CMK (cell line): ENCODE data around the gene CATSPER1.
A peak's percentile ranks its signal among the peaks of the same experiment; 100 is the strongest.

Experiments used
- DNase-seq: peaks from one replicate; pipeline ENCODE4 v3.0.0-alpha.2; 2010; ENCODE audit warnings: low read depth

The CATSPER1 gene

GRCh38 chr11:66002648-66003225 lies 23.5 kb downstream of the CATSPER1 start:
- no peak for DNase-seq

- DNase-seq: peak; percentile 100
Observed at GRCh38 chr11:66001942-66002647, 24.2 kb downstream of the CATSPER1 start, which contains the start of the genes BANF1 and EIF1AD. TSS of gene BANF1 (plus strand) at chr11:66002503. CDS start at chr11:66003251, 748 bp downstream. TSS of gene EIF1AD (minus strand) at chr11:66002157. CDS start at chr11:66000389, 1,768 bp downstream.

- DNase-seq: no peak
Observed at GRCh38 chr11:65997286-65997685, 29.0 kb downstream of the CATSPER1 start.

GRCh38 chr11:65992056-65992455 lies 34.2 kb downstream of the CATSPER1 start:
- no peak for DNase-seq

GRCh38 chr11:65988791-65989592 lies 37.3 kb downstream of the CATSPER1 start:
- DNase-seq: peak; percentile 93

GRCh38 chr11:65987336-65987735 lies 38.9 kb downstream of the CATSPER1 start:
- DNase-seq: no peak

- no peak for DNase-seq
Observed at GRCh38 chr11:65983589-65983987, 42.7 kb downstream of the CATSPER1 start.

GRCh38 chr11:65982824-65983588 lies 43.3 kb downstream of the CATSPER1 start:
- DNase-seq: no peak

- DNase-seq: no peak
Observed at GRCh38 chr11:65981972-65982823, 44.1 kb downstream of the CATSPER1 start.

GRCh38 chr11:65981101-65981740 lies 45.1 kb downstream of the CATSPER1 start:
- no peak for DNase-seq

GRCh38 chr11:65979261-65979759 lies 47.0 kb downstream of the CATSPER1 start:
- no peak for DNase-seq

GRCh38 chr11:65978391-65979238 lies 47.7 kb downstream of the CATSPER1 start:
- DNase-seq: no peak

GRCh38 chr11:65977621-65978390 lies 48.5 kb downstream of the CATSPER1 start:
- DNase-seq: no peak

- no peak for DNase-seq
Observed at GRCh38 chr11:65976216-65977176, 49.8 kb downstream of the CATSPER1 start.

GRCh38 chr11:65975771-65976170 lies 50.5 kb downstream of the CATSPER1 start:
- no peak for DNase-seq

GRCh38 chr11:65973439-65974110 lies 52.7 kb downstream of the CATSPER1 start:
- no peak for DNase-seq

GRCh38 chr11:65972116-65972515 lies 54.2 kb downstream of the CATSPER1 start:
- DNase-seq: no peak
